ENCODE data around the gene MYO15B. TPM values are rescaled to one million over a fixed set of nuclear protein-coding genes. Genes with fewer than 3 reads are reported as not detected.
"Not testable (repeated sequence)": the region's sequence is repeated elsewhere in the genome, so short reads cannot be mapped to it uniquely, and the experiment has no call there.

The MYO15B gene
- total and polyA plus RNA-seq, 2 experiments from 2014 or later = 124 to 153 TPM

DNA sequence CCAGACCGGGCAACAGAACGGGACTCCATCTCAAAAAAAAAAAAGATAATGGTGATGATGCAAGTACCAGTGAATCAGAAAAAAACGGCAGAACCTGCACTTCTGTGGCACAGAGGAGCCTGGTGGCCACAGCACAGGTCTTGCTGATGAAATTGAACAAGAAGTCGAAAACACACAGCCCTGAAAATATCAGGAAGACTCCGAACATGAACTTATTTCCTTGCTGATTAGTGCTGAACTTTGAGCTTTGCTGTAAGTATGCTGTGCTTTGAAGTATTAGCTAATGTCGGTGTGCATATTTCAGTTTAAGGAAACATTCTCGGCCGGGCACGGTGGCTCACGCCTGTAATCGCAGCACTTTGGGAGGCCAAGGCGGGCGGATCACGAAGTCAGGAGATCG is 10.9 kb upstream of the MYO15B start:
- Histone ChIP-seq H3K79me2 (no peaks in the 10 kb centered on the region), H3K4me2 (no peak overlapping the region), H3K9me3 (ENCODE audit: low read depth) (no peaks in the 10 kb centered on the region), H3K27me3 (no peaks in the 10 kb centered on the region), H4K20me1 (ENCODE audit: insufficient read depth, poor library complexity, severe bottlenecking) (no peaks in the 10 kb centered on the region), H2AFZ (no peak overlapping the region), H3K4me3 (no peak overlapping the region), H3K4me1 (ENCODE audit: insufficient read depth) (no peaks in the 10 kb centered on the region), H3K27ac (peak overlapping the region; percentile 87), H3K9me2 (replicated peaks; ENCODE audit: insufficient read depth) (no peaks in the 10 kb centered on the region), H3K36me3 (replicated peaks; ENCODE audit: insufficient read depth, low read depth) (no peaks in the 10 kb centered on the region)
- WGBS (ENCODE audit: low lambda C conversion rate, missing lambda C conversion rate) = 58% methylated on average over 14 of the region's 15 CpGs
- TF ChIP-seq CTCF (IDR thresholded peaks at IDR 0.05; ENCODE audit: poor library complexity) (no peak), EZH2 (IDR thresholded peaks at IDR 0.05; ENCODE audit: borderline replicate concordance) (no peak), EZH2phosphoT487 (IDR thresholded peaks at IDR 0.05; ENCODE audit: low read depth, severe bottlenecking, unreplicated experiment) (no peak)
- peak; percentile 35 for DNase-seq (ENCODE audit: low spot score)

DNA sequence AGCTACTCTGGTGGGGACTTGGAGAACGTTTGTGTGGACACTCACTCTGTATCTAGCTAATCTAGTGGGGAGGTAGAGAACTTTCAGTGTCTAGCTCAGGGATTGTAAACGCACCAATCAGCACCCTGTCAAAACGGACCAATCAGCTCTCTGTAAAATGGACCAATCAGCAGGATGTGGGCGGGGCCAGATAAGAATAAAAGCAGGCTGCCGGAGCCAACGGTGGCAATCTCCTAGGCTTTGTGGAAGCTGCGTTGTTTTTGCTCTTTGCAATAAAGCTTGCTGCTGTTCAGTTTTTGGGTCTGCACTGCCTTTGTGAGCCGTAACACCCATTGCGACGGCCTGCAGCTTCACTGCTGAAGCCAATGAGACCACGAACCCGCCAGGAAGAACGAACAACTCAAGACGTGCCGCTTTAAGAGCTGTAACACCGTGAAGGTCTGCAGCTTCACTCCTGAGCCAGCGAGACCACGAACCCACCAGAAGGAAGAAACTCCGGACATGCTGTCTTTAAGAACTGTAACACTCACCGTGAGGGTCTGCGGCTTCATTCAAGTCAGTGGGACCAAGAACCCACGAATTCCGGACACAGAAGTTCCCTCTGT is 6.4 kb upstream of the MYO15B start:
- H3K4me2 ChIP-seq, H3K27ac ChIP-seq: not testable (repeated sequence)
- WGBS (ENCODE audit: low lambda C conversion rate, missing lambda C conversion rate) = 92% methylated on average over 23 of the region's 23 CpGs

GRCh38 chr17:75583197-75583596 is 4.4 kb upstream of the MYO15B start:
- not testable (repeated sequence) for H3K36me3 ChIP-seq (replicated peaks; ENCODE audit: insufficient read depth, low read depth); H4K20me1 ChIP-seq (ENCODE audit: insufficient read depth, poor library complexity, severe bottlenecking); H3K9me3 ChIP-seq (ENCODE audit: low read depth); H3K4me3 ChIP-seq; H3K27me3 ChIP-seq; DNase-seq (ENCODE audit: low spot score); H3K9me2 ChIP-seq (replicated peaks; ENCODE audit: insufficient read depth); H3K27ac ChIP-seq; H3K4me2 ChIP-seq; H2AFZ ChIP-seq; H3K79me2 ChIP-seq
- peaks cover 10% of the 10 kb centered on the region for H3K4me1 ChIP-seq (ENCODE audit: insufficient read depth)
- 91% methylated on average over 6 of the region's 6 CpGs for WGBS (ENCODE audit: low lambda C conversion rate, missing lambda C conversion rate)

More for the DNA sequence above, 6.4 kb upstream of the MYO15B start:
- DNase-seq (ENCODE audit: low spot score); H3K36me3 ChIP-seq (replicated peaks; ENCODE audit: insufficient read depth, low read depth); H3K4me3 ChIP-seq; H3K79me2 ChIP-seq; H3K27me3 ChIP-seq; H3K4me1 ChIP-seq (ENCODE audit: insufficient read depth); H4K20me1 ChIP-seq (ENCODE audit: insufficient read depth, poor library complexity, severe bottlenecking); H3K9me2 ChIP-seq (replicated peaks; ENCODE audit: insufficient read depth); H3K9me3 ChIP-seq (ENCODE audit: low read depth); H2AFZ ChIP-seq: not testable (repeated sequence)

DNA sequence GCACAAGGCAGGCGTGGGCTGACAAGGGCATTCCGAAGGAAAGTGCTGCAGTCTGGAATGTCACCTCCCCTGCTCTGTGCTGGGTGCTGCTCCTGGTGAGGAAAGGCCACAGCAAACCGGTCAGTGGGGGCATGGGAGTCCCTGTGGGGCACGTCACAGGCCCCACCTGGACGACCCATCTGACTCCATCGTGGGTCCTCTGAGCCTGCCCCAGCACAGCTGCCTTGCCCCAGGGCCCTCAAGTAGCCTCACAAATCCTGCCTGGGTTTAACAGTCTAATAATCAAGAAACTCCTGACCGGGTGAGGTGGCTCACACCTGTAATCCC is 2.8 kb upstream of the MYO15B start:
- 94% methylated on average over 7 of the region's 7 CpGs for WGBS (ENCODE audit: low lambda C conversion rate, missing lambda C conversion rate)
- no peak overlapping the region for H3K4me2 ChIP-seq
- no peak overlapping the region for H3K27ac ChIP-seq
- no peak overlapping the region for H3K4me3 ChIP-seq
- H3K9me2 ChIP-seq (replicated peaks; ENCODE audit: insufficient read depth) = no peaks in the 10 kb centered on the region
- H3K9me3 ChIP-seq (ENCODE audit: low read depth) = no peaks in the 10 kb centered on the region
- peaks cover 14% of the 10 kb centered on the region for H3K4me1 ChIP-seq (ENCODE audit: insufficient read depth)
- no peak for DNase-seq (ENCODE audit: low spot score)
- no peak overlapping the region for H2AFZ ChIP-seq
- H3K27me3 ChIP-seq = no peaks in the 10 kb centered on the region
- H3K79me2 ChIP-seq = no peaks in the 10 kb centered on the region
- no peaks in the 10 kb centered on the region for H3K36me3 ChIP-seq (replicated peaks; ENCODE audit: insufficient read depth, low read depth)
- TF ChIP-seq EZH2 (IDR thresholded peaks at IDR 0.05; ENCODE audit: borderline replicate concordance) (no peak), EZH2phosphoT487 (IDR thresholded peaks at IDR 0.05; ENCODE audit: low read depth, severe bottlenecking, unreplicated experiment) (no peak), CTCF (IDR thresholded peaks at IDR 0.05; ENCODE audit: poor library complexity) (no peak)
- H4K20me1 ChIP-seq (ENCODE audit: insufficient read depth, poor library complexity, severe bottlenecking) = no peaks in the 10 kb centered on the region
